Measurements from ENCODE around the gene IKZF2.

The IKZF2 gene

DNA sequence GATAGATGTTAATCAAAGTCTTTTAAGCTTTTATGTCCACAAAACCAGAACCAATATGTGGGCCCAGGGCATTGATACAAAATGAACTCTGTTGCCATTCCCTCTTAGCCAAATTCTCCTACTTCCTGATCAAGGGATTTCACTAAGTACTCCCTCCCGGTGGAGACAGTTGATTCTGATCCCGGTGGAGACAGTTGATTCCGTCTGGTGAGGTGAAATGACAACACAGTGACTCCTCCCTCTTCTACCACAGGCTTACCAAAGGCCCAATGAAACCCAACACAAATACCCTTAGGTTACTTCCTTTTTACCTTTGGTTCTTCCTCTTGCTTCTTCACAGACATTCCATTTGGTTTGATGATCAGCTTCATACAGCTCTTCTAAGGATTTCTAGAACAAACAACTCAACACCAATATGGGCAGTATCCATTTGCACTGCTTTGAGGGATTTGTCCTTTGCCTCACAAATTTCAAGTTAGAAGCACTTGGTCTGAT, 153.8 kb downstream of the IKZF2 start:
- no peak for DNase-seq (ENCODE audit: low spot score)

- DNase-seq (ENCODE audit: low spot score): peak; percentile 4
Observed at GRCh38 chr2:212995920-212996319, 155.5 kb downstream of the IKZF2 start.

DNA sequence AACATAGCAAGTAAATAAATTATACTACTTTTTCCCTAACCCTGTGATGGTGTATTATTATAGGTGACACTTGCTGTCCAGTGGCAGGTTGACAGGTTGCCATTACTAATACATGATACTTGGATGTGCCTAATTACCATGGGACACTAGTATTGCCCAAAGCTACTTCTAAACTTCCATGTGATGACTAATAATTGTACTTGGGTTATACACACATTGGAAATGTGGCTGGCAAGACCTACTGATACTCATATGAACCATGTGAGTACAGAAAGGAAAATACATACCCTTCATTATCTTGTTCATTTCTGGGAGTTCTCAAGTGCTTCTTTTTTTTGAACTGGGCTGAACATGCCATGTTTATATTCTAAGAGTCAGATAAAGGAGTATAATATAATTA, 156.4 kb downstream of the IKZF2 start:
- no peak for DNase-seq (ENCODE audit: low spot score)

- DNase-seq (ENCODE audit: low spot score): no peak
Observed at GRCh38 chr2:212991120-212991519, 160.3 kb downstream of the IKZF2 start.

GRCh38 chr2:212990697-212991096, 160.7 kb downstream of the IKZF2 start:
- DNase-seq (ENCODE audit: low spot score): no peak

- no peak for DNase-seq (ENCODE audit: low spot score)
Observed at GRCh38 chr2:212987492-212987891, 163.9 kb downstream of the IKZF2 start.

DNA sequence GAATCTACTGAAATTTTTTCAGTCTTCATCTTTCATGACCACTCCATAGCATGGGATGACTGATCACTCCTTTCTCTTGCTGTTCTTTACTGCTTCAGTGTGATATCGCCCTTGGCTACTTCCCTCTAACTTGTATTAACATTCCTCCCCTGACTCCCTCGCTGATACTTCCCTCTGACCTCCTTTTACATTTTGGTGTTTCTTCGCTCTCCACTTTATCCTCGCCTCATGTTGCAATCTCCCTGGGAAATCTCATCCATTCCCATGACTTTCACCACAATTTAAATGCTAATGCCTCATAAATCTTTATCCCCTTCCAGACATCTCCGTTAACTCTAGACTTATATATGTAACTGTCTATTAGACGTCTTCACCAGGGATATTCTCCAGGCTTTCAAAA, 167.3 kb downstream of the IKZF2 start:
- no peak for DNase-seq (ENCODE audit: low spot score)

GRCh38 chr2:212979799-212980198, 171.6 kb downstream of the IKZF2 start:
- no peak for DNase-seq (ENCODE audit: low spot score)

GRCh38 chr2:212979046-212979612, 172.3 kb downstream of the IKZF2 start:
- DNase-seq (ENCODE audit: low spot score): no peak

GRCh38 chr2:212977152-212977551, 174.3 kb downstream of the IKZF2 start:
- no peak for DNase-seq (ENCODE audit: low spot score)

DNA sequence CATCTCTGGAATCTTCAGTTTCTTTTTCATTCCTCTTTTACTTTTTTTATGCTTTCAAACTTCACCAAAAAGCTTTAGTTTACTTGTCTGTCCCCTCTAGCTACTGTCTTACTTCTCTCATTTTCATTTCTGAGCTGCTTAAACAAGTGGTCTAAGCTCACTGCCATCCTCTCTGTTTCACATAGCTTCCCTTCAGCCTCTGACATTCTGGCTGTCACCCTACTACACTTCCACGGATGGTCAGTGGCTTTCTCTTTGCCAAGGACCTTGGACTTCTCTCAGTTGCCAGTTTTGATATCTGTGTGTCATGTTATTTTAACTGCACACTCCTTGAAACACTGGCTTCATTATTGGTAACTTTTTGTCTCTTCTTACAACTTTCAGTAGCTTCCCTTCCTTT, 176.1 kb downstream of the IKZF2 start:
- DNase-seq (ENCODE audit: low spot score): no peak

- peak; percentile 22 for DNase-seq (ENCODE audit: low spot score)
Observed at GRCh38 chr2:212974692-212975091, 176.7 kb downstream of the IKZF2 start.

DNA sequence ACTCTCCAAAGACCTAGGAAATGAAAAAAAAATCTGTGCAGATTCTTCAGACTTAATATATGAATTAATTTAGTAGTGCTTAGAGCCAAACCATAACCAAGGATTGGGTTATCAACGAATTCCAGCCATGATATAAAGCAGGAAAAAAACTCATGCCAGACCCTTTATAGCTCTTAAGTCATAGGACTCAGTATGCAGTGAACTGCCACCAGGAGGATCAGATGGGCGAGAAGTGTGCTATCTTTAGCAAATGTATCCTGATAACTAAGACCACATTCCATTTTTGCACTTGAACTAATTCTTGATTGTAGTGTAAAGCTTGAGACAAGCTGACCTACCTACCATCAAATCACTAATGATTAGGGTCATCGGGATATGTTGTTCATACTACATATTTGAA, 178.1 kb downstream of the IKZF2 start:
- DNase-seq (ENCODE audit: low spot score): no peak

- DNase-seq (ENCODE audit: low spot score): peak; percentile 44
Observed at GRCh38 chr2:212970132-212970531, 181.3 kb downstream of the IKZF2 start.

DNA sequence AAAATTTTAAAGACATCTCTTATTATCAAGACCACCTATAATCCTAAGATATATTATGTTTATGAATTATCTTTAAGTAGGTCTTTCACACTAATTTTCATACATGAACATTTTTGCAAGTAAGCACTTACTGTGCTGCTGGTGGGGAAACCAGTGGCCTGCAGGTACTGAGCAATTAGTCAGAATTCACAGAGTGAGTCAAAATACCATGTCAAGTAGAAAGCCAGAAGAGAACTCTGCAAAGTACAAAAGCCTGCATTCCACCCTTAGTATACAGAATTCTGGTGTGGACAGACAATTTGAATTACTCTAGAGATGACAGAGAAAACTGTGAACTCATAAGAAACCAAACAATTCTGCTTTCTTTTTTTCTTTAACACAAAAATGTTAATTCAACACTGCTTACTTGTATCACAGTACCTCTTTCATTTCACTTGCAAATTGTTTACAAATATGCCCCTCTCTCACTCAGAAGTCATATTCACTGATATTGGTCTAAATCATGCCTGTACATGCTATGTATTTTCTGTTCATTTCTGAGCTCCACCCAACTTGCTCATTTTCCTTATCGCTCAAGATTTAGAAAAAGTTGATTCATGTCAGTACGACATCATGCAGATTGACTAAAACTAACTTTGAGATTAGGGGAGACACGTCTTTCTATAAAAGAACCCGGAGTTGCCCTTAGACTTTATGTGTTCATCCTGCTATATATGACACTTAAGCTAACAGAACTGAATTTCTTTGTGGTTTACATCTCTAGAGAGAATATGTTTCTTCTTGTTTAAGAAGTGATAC, 182.9 kb downstream of the IKZF2 start:
- no peak for DNase-seq (ENCODE audit: low spot score)

DNA sequence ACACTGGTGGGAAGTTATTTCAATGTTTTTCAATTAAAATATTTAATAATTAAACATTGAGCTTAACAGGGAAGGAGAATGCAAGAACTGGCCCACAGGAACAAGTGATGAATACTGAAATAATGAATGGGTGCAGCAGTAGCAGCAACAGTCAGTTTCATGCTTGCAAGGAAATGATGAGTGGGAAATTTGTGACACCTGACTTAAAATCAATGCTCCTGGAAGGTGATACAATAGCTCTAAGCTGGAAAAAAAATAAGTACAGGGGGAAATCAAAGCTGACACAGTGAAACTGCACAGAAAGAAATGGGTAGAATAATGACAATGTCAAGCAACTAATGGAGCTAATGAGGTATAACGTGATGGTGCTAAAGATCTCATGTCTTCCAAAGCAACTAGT, 184.5 kb downstream of the IKZF2 start:
- DNase-seq (ENCODE audit: low spot score): no peak

DNA sequence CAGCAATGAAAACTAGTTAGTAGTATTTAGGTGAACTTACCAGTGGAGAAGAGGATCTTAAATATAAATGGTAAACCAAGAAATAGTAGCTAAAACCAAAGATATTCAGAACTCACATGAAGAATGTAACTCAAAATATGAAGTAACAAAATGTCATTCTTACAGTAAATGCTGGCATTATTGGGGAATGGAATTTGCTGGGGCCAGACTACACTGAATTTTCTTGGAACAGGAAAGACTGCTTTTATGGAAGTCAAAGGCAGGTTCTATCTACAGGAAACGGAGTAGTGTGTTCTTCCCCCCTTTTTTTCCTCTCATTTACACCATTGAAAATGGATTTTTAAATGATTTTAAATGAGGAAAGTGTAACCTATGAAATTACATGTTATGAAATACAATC, 188.7 kb downstream of the IKZF2 start:
- no peak for DNase-seq (ENCODE audit: low spot score)

DNA sequence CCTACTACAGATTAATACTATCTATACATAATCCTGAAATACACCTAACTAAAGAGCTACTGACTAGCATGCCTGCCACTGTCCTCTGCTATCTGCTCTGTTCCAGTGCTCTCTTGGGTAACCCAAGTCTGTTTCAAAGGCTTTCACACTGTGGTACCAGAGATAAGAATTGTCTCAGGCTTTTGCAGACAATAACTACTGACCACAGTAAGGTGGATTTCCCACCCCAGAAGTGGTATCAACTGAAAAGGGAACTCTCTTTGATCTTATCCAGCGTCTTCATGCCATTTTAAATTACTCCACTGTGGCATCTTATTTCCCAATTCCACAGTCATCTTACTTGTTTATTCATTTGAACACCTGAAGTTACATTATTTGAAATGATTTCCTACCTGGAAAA, 190.2 kb downstream of the IKZF2 start:
- no peak for DNase-seq (ENCODE audit: low spot score)

DNA sequence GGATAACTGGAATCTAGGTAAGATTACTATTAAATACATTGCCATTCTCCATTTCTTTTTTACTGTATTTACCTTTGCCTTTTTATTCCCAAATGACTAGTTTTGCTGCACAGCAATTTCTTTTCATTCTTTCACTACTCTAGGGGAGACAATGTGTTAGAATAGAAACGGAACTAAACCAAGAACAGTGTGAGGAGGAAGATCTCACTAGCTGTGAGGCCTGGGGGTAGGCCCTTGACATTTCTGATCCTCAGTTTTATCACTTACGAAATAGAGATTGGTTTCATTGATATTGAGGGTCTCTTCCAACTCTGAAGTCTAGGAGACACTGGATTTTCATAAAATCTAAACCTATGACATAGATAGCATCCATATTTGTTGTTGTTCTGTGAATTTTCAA, 191.1 kb downstream of the IKZF2 start:
- no peak for DNase-seq (ENCODE audit: low spot score)

GRCh38 chr2:212959471-212960117, 191.8 kb downstream of the IKZF2 start:
- no peak for DNase-seq (ENCODE audit: low spot score)

GRCh38 chr2:212958757-212959295, 192.6 kb downstream of the IKZF2 start:
- DNase-seq (ENCODE audit: low spot score): peak; percentile 17

- no peak for DNase-seq (ENCODE audit: low spot score)
Observed at GRCh38 chr2:212958133-212958532, 193.3 kb downstream of the IKZF2 start.

DNA sequence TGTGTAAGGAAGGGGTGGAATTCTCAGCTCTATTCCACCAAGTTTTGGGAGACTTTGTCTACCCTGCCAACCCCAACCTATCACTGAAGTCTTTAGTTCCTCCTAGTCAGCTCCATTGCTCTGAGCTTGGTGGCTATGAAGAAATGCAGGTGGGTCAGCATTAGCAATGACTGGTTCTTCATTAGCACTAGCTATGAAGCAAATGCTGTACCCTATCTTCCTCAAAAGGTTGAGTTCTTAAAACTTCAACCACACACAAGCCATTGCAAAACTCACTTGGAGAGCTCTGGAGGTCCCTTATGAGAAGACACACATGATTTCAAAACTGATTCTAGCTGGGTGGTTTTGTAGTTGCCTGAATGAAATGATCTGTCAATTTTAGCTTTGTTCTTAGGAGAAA, 193.8 kb downstream of the IKZF2 start:
- no peak for DNase-seq (ENCODE audit: low spot score)

Measured in GM03348 (cell line).